Transverse colon (tissue), 4 donors: ENCODE results near the gene COPRS. TPM values are rescaled to one million over a fixed set of nuclear protein-coding genes. Genes with fewer than 3 reads are reported as not detected.
"Not testable (repeated sequence)": the region's sequence is repeated elsewhere in the genome, so short reads cannot be mapped to it uniquely, and the experiment has no call there.

Experiments
- DNase-seq: peaks from one replicate; pipeline ENCODE4 v3.0.0-alpha.2; 2019
- H3K27ac ChIP-seq, 4 donors: fragments of 200-600 bp; sonication (generic); 2 replicates each; pipeline ENCODE4 v1.5.1; 2016 to 2018; ENCODE audit warnings: inconsistent platforms in 4 of 4
- H3K27me3 ChIP-seq: fragments of 200-600 bp; sonication (generic); 2 replicates; pipeline ENCODE4 v1.5.1; 2017; ENCODE audit warnings: inconsistent platforms
- H3K36me3 ChIP-seq, 4 donors: fragments of 200-600 bp; sonication (generic); 2 replicates each; pipeline ENCODE4 v1.5.1; 2017 to 2019; ENCODE audit warnings: inconsistent platforms in 4 of 4
- H3K4me1 ChIP-seq, 4 donors: fragments of 200-600 bp; sonication (generic); 2 replicates each; pipeline ENCODE4 v1.5.1; 2017 to 2020; ENCODE audit warnings: inconsistent platforms in 4 of 4
- H3K4me3 ChIP-seq, 4 donors: fragments of 200-600 bp; sonication (generic); 1 replicate in 1 of 4; 2 replicates in 3 of 4; pipeline versions ENCODE4 v1.5.1 to v1.6.1; 2017 to 2019; ENCODE audit warnings: inconsistent platforms in 4 of 4
- H3K9me3 ChIP-seq, 2 donors: fragments of 200-600 bp; sonication (generic); 2 replicates each; pipeline ENCODE4 v1.5.1; 2017 to 2019; ENCODE audit warnings: inconsistent platforms in 2 of 2
- CTCF ChIP-seq, 5 experiments: fragments of 200-600 bp in 3 of 5; fragments of 450-650 bp in 2 of 5; sonication (generic) in 3 of 5; IDR thresholded peaks; 1 replicate in 2 of 5; 2 replicates in 3 of 5; pipeline ENCODE4 v1.5.1; 2016 to 2017; ENCODE audit warnings: antibody characterized with exemption in 5 of 5, inconsistent platforms in 3 of 5, mild to moderate bottlenecking in 2 of 5, moderate library complexity in 1 of 5
- EP300 ChIP-seq: sonication (generic); formaldehyde crosslinking; IDR thresholded peaks from one replicate; pipeline ENCODE4 v1.6.1; 2017; ENCODE audit warnings: antibody characterized with exemption, low read depth
- POLR2A ChIP-seq: fragments of 450-650 bp; IDR thresholded peaks from one replicate; pipeline ENCODE4 v1.6.1; 2016; ENCODE audit warnings: antibody characterized with exemption, mild to moderate bottlenecking, moderate library complexity
- POLR2AphosphoS5 ChIP-seq, 3 donors: sonication (generic); formaldehyde crosslinking; IDR thresholded peaks; one replicate each; pipeline ENCODE4 v1.6.1; 2016; ENCODE audit warnings: antibody characterized with exemption in 3 of 3
- WGBS, 2 donors: methylation state at CpG; one replicate each; pipeline ENCODE4 v1.1.5; 2018; ENCODE audit warnings: low coverage in 1 of 2; 5-methylcytosine and 5-hydroxymethylcytosine counted together
- in situ Hi-C, 4 donors: fragments of 200-750 bp; cut with MboI; loops; one replicate each; pipeline versions ENCODE4 v1.15.0 to v1.15.1; 2017; ENCODE audit warnings: low sequenced_read_pairs in 3 of 4, low pct_ligation_motif_present in 1 of 4, low pct_unique_long_range_greater_than_20kb in 1 of 4
- intact Hi-C: fragments of 100-400 bp; cut with DNase I; formaldehyde crosslinking; loops from one replicate; pipeline ENCODE4 v1.15.1; 2023; ENCODE audit warnings: low total_unique reads
- total RNA-seq, 4 donors: library from RNA; depleted of rRNA; stranded (reverse); fragments of >200 nt; gene quantifications; one replicate each; pipeline ENCODE4 v1.1.0, GENCODE V29; 2016

The COPRS gene
- total RNA-seq, 4 donors from 2014 or later = 19.8 to 43.8 (median 38.2) TPM

GRCh38 chr17:31819578-31819977, 39.5 kb downstream of the COPRS start:
- Histone ChIP-seq H3K27ac (no peak overlapping the region), H3K36me3 (no peaks in the 10 kb centered on the region), H3K4me3 (no peak overlapping the region), H3K27me3 (no peaks in the 10 kb centered on the region), H3K4me1 (peaks cover 0 to 2% (median 0%) of the 10 kb centered on the region in 4 donors), H3K9me3 (no peaks in the 10 kb centered on the region)
- DNase-seq = no peak
- WGBS, 2 donors = 91 to 100% methylated on average over 2 to 5 of the region's 5 CpGs
- TF ChIP-seq POLR2AphosphoS5 (IDR thresholded peaks at IDR 0.05) (no peak), POLR2A (no peak), EP300 (no peak), CTCF (IDR thresholded peaks at IDR 0.05) (no peak)
- intact Hi-C loops = no loop called here
- in situ Hi-C loops = no loop called here

GRCh38 chr17:31818863-31819262, 40.2 kb downstream of the COPRS start:
- H3K4me3 ChIP-seq, in situ Hi-C loops, DNase-seq, H3K27ac ChIP-seq, intact Hi-C loops, H3K9me3 ChIP-seq, H3K36me3 ChIP-seq, H3K4me1 ChIP-seq, H3K27me3 ChIP-seq: not testable (repeated sequence)
- 82 to 86% methylated on average over 7 of the region's 7 CpGs for WGBS, 2 donors

- WGBS, 2 donors = 60 to 67% methylated on average over 3 to 5 of the region's 5 CpGs
- no peak for DNase-seq
- TF ChIP-seq POLR2AphosphoS5 (IDR thresholded peaks at IDR 0.05) (no peak), POLR2A (no peak), EP300 (no peak), CTCF (IDR thresholded peaks at IDR 0.05) (no peak)
Measured at GRCh38 chr17:31815212-31815730, 43.8 kb downstream of the COPRS start.

GRCh38 chr17:31811101-31811500, 47.9 kb downstream of the COPRS start:
- TF ChIP-seq EP300 = no peak
- no peak for TF ChIP-seq CTCF (IDR thresholded peaks at IDR 0.05)
- no peak for TF ChIP-seq POLR2AphosphoS5 (IDR thresholded peaks at IDR 0.05)
- no peak for TF ChIP-seq POLR2A

More at GRCh38 chr17:31815212-31815730, 43.8 kb downstream of the COPRS start:
- intact Hi-C loops = no loop called here
- in situ Hi-C loops = no loop called here
- Histone ChIP-seq H3K9me3 (no peaks in the 10 kb centered on the region), H3K27ac (no peak overlapping the region), H3K4me3 (no peak overlapping the region), H3K4me1 (peaks cover 0 to 4% (median 0%) of the 10 kb centered on the region in 4 donors), H3K27me3 (no peaks in the 10 kb centered on the region), H3K36me3 (no peaks in the 10 kb centered on the region)

GRCh38 chr17:31809876-31810275, 49.2 kb downstream of the COPRS start:
- intact Hi-C loops, H3K27ac ChIP-seq, DNase-seq, H3K9me3 ChIP-seq, H3K4me3 ChIP-seq, in situ Hi-C loops, H3K27me3 ChIP-seq, H3K4me1 ChIP-seq, H3K36me3 ChIP-seq: not testable (repeated sequence)
- 92 to 100% methylated on average over 1 to 7 of the region's 7 CpGs for WGBS, 2 donors

More at GRCh38 chr17:31811101-31811500, 47.9 kb downstream of the COPRS start:
- no peak overlapping the region for H3K27ac ChIP-seq
- in situ Hi-C loops = no loop called here
- H3K9me3 ChIP-seq = no peaks in the 10 kb centered on the region
- H3K27me3 ChIP-seq = no peaks in the 10 kb centered on the region
- peaks cover 0 to 4% (median 0%) of the 10 kb centered on the region in 4 donors for H3K4me1 ChIP-seq
- no peaks in the 10 kb centered on the region for H3K36me3 ChIP-seq
- 68 to 69% methylated on average over 4 of the region's 4 CpGs for WGBS, 2 donors
- H3K4me3 ChIP-seq = no peak overlapping the region
- DNase-seq = no peak
- intact Hi-C loops = no loop called here
